Activated CD4-positive, alpha-beta T cell treated with anti-CD3 and anti-CD28 coated beads, Interleukin-10, Interleukin-2, amounts not matched to agents 100 ng/mL and 50 ng/mL, durations not matched to agents 16 hours and 8 hours (primary cell): ENCODE data around the gene PTGDR2.

Experiments
- DNase-seq: peaks from one replicate; pipeline ENCODE4 v3.0.0-alpha.2; 2020

Gene PTGDR2

GRCh38 chr11:60809249-60809648, 46.5 kb downstream of the PTGDR2 start:
- no peak for DNase-seq

GRCh38 chr11:60803273-60803936, 52.3 kb downstream of the PTGDR2 start:
- no peak for DNase-seq

- DNase-seq, result no peak
Observed at GRCh38 chr11:60801194-60801593, 54.6 kb downstream of the PTGDR2 start.
